ENCODE results near the gene ARID1A.

The ARID1A gene

GRCh38 chr1:26787706-26788514, 92.1 kb downstream of the ARID1A start, which contains the start of gene PIGV:
Gene PIGV (plus strand): TSS chr1:26787950. CDS start chr1:26790816, 2,866 bp downstream.
- Histone ChIP-seq H3K9me3 (ENCODE audit: insufficient read depth, low read length) (no peaks in the 10 kb centered on the region), H3K79me2 (ENCODE audit: insufficient read depth, low read length) (no peaks in the 10 kb centered on the region; the same call in 1 of the 2 replicates), H3K27ac (ENCODE audit: low read depth, low read length) (peak within 1 kb of the TSS; percentile 98), H2AFZ (ENCODE audit: low read depth, low read length, severe bottlenecking) (peak within 1 kb of the TSS; percentile 68), H3K27me3 (ENCODE audit: low read length) (no peaks in the 10 kb centered on the region), H3F3A (ENCODE audit: insufficient read depth) (peaks cover 66% of the 10 kb centered on the region), H3K9me2 (replicated peaks; ENCODE audit: insufficient read depth, low read length) (no peaks in the 10 kb centered on the region), H3K4me3 (ENCODE audit: insufficient read depth, low read length, poor library complexity, severe bottlenecking) (peak within 1 kb of the TSS; percentile 85), H3K4me2 (ENCODE audit: low read depth, low read length, poor library complexity, severe bottlenecking) (peak within 1 kb of the TSS; percentile 89), H3K9ac (ENCODE audit: low read length) (peak within 1 kb of the TSS; percentile 97), H3K36me3 (ENCODE audit: low read length) (no peaks in the 10 kb centered on the region), H4K20me1 (ENCODE audit: low read depth, low read length) (no peaks in the 10 kb centered on the region)
- TF ChIP-seq EZH2phosphoT487 (conservative IDR thresholded peaks at IDR 0.05; ENCODE audit: low read length) (no peak), CTCF (IDR thresholded peaks at IDR 0.05; ENCODE audit: insufficient read depth, low read length, poor library complexity, severe bottlenecking) (no peak)

GRCh38 chr1:26788515-26788785, 92.6 kb downstream of the ARID1A start:
- peak overlapping the region; percentile 89 for H3K4me2 ChIP-seq (ENCODE audit: low read depth, low read length, poor library complexity, severe bottlenecking)
- peak overlapping the region; percentile 68 for H2AFZ ChIP-seq (ENCODE audit: low read depth, low read length, severe bottlenecking)
- H3K36me3 ChIP-seq (ENCODE audit: low read length), result no peaks in the 10 kb centered on the region
- H3F3A ChIP-seq (ENCODE audit: insufficient read depth), result peaks cover 60% of the 10 kb centered on the region
- peak overlapping the region; percentile 85 for H3K4me3 ChIP-seq (ENCODE audit: insufficient read depth, low read length, poor library complexity, severe bottlenecking)
- H3K27ac ChIP-seq (ENCODE audit: low read depth, low read length), result peak overlapping the region; percentile 98
- no peak for TF ChIP-seq EZH2phosphoT487 (conservative IDR thresholded peaks at IDR 0.05; ENCODE audit: low read length)
- TF ChIP-seq CTCF (IDR thresholded peaks at IDR 0.05; ENCODE audit: insufficient read depth, low read length, poor library complexity, severe bottlenecking), result no peak
- no peaks in the 10 kb centered on the region; the same call in 1 of the 2 replicates for H3K79me2 ChIP-seq (ENCODE audit: insufficient read depth, low read length)
- no peaks in the 10 kb centered on the region for H3K9me2 ChIP-seq (replicated peaks; ENCODE audit: insufficient read depth, low read length)
- no peaks in the 10 kb centered on the region for H3K9me3 ChIP-seq (ENCODE audit: insufficient read depth, low read length)
- no peaks in the 10 kb centered on the region for H4K20me1 ChIP-seq (ENCODE audit: low read depth, low read length)
- H3K9ac ChIP-seq (ENCODE audit: low read length), result peak overlapping the region; percentile 97
- no peaks in the 10 kb centered on the region for H3K27me3 ChIP-seq (ENCODE audit: low read length)

- no peaks in the 10 kb centered on the region for H3K9me3 ChIP-seq (ENCODE audit: insufficient read depth, low read length)
- no peaks in the 10 kb centered on the region for H3K9me2 ChIP-seq (replicated peaks; ENCODE audit: insufficient read depth, low read length)
- H3K9ac ChIP-seq (ENCODE audit: low read length), result peak overlapping the region; percentile 97
- H2AFZ ChIP-seq (ENCODE audit: low read depth, low read length, severe bottlenecking), result peak overlapping the region; percentile 68
- peak; percentile 88 for TF ChIP-seq CTCF (IDR thresholded peaks at IDR 0.05; ENCODE audit: insufficient read depth, low read length, poor library complexity, severe bottlenecking)
- TF ChIP-seq EZH2phosphoT487 (conservative IDR thresholded peaks at IDR 0.05; ENCODE audit: low read length), result no peak
- no peaks in the 10 kb centered on the region for H3K36me3 ChIP-seq (ENCODE audit: low read length)
- H3K27me3 ChIP-seq (ENCODE audit: low read length), result no peaks in the 10 kb centered on the region
- no peaks in the 10 kb centered on the region for H4K20me1 ChIP-seq (ENCODE audit: low read depth, low read length)
- peak overlapping the region; percentile 85 for H3K4me3 ChIP-seq (ENCODE audit: insufficient read depth, low read length, poor library complexity, severe bottlenecking)
- no peaks in the 10 kb centered on the region; the same call in 1 of the 2 replicates for H3K79me2 ChIP-seq (ENCODE audit: insufficient read depth, low read length)
- H3K27ac ChIP-seq (ENCODE audit: low read depth, low read length), result peak overlapping the region; percentile 98
- H3F3A ChIP-seq (ENCODE audit: insufficient read depth), result peaks cover 54% of the 10 kb centered on the region
- H3K4me2 ChIP-seq (ENCODE audit: low read depth, low read length, poor library complexity, severe bottlenecking), result peak overlapping the region; percentile 89
Measured at GRCh38 chr1:26788836-26789611, 93.2 kb downstream of the ARID1A start.
